ENCODE results near the gene HERC5.
"Not testable (repeated sequence)": the region's sequence is repeated elsewhere in the genome, so short reads cannot be mapped to it uniquely, and the experiment has no call there.

HERC5 gene

DNA sequence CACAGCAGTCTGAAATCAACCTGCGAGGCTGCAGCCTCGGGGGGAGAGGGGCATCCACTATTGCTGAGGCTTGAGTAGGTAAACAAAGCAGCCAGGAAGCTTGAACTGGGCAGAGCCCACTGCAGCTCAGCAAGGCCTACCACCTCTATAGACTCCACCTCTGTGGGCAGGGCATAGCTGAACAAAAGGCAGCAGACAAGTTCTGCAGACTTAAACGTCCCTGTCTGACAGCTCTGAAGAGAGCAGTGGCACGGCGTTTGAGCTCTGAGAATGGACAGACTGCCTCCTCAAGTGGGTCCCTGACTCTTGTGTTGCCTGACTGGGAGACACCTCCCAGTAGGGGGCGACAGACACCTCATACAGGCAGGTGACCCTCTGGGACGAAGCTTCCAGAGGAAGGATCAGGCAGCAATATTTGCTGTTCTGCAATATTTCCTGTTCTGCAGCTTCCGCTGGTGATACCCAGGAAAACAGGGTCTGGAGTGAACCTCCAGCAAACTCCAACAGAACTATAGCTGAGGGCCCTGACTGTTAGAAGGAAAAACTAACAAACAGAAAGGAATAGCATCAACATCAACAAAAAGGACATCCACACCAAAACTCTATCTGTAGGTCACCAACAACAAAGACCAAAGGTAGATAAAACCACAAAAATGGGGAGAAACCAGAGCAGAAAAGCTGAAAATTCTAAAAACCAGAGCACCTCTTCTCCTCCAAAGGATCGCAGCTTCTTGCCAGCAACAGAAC is 82.6 kb downstream of the HERC5 start:
- not testable (repeated sequence) for H3K36me3 ChIP-seq (ENCODE audit: insufficient read depth, low read length); H3K9ac ChIP-seq (ENCODE audit: low read depth, low read length); H3K9me3 ChIP-seq (ENCODE audit: control insufficient read depth, insufficient read depth, low read length)
- peaks cover 16% of the 10 kb centered on the region for H3K4me1 ChIP-seq (ENCODE audit: insufficient read depth, low read length)

- Histone ChIP-seq H3K9me3 (ENCODE audit: control insufficient read depth, insufficient read depth, low read length) (no peaks in the 10 kb centered on the region), H3K4me1 (ENCODE audit: insufficient read depth, low read length) (no peaks in the 10 kb centered on the region; the same call in 1 of the 2 replicates), H3K36me3 (ENCODE audit: insufficient read depth, low read length) (no peaks in the 10 kb centered on the region; the same call in 1 of the 2 replicates), H3K9ac (ENCODE audit: low read depth, low read length) (no peak overlapping the region)
Observed at GRCh38 chr4:88549815-88550214, 92.9 kb downstream of the HERC5 start.

Measured in ES-I3 (cell line).